ENCODE data around the gene DLGAP3.

DNA sequence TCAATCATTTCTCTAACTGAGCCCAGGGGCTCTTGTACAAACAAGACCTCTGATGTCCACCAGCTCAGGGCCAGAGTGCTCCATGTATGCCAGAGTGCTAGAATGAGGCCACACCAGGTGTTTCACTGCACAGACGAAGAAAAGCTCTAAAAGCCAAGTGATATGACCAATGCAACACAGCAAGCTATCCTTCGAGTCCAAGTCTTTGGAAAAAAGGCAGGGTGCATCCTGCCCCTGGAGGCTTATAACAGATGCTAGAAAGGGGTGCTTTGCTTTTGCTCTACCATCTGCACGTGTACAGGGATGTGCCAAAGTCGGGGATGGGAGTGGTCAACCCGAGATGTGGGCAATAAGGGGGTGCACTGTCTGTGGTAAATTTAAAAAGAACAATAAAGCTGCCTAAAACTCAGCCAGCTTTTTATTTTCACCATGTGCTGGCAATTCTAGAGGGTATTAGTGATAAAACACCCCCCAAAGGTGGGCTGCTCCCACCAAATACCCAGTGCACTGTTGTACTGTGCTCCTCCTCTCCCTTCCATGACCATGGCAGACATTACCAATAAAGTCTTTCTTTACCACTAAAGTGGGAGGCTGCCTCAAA lies 102.0 kb downstream of the DLGAP3 start:
- TF ChIP-seq, protein P1, sequence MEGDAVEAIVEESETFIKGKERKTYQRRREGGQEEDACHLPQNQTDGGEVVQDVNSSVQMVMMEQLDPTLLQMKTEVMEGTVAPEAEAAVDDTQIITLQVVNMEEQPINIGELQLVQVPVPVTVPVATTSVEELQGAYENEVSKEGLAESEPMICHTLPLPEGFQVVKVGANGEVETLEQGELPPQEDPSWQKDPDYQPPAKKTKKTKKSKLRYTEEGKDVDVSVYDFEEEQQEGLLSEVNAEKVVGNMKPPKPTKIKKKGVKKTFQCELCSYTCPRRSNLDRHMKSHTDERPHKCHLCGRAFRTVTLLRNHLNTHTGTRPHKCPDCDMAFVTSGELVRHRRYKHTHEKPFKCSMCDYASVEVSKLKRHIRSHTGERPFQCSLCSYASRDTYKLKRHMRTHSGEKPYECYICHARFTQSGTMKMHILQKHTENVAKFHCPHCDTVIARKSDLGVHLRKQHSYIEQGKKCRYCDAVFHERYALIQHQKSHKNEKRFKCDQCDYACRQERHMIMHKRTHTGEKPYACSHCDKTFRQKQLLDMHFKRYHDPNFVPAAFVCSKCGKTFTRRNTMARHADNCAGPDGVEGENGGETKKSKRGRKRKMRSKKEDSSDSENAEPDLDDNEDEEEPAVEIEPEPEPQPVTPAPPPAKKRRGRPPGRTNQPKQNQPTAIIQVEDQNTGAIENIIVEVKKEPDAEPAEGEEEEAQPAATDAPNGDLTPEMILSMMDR (conservative IDR thresholded peaks at IDR 0.05; ENCODE audit: low read depth, low read length), result no peak
- no peak for TF ChIP-seq EZH2 (IDR thresholded peaks at IDR 0.05; ENCODE audit: borderline replicate concordance, low read depth, low read length, poor library complexity, severe bottlenecking)
